ENCODE data around the gene FAM193B.
"Not testable (repeated sequence)": the region's sequence is repeated elsewhere in the genome, so short reads cannot be mapped to it uniquely, and the experiment has no call there.

Gene FAM193B

DNA sequence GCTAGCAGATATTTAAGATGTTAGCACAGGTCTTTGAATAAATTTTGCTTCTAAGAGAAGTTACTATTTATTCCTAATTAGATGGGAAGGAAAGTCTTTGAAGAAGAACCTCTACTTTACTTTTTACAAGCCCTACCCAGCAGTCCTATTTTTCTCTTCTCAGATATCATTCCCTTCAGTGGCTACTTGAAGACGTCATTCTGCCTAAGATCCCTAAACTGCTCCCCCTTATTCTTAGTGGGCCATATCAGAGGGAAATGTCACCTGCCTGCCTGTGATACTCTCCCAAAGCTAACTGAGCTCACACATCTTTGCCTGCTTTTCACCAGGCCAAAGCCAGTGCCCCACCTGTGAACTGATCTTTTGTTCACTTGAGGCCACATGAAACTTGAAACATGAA is 21.1 kb upstream of the FAM193B start:
- no peak for FAIRE-seq

- FAIRE-seq = no peak
These were observed 15.5 kb upstream of the FAM193B start for GRCh38 chr5:177569894-177570293.

DNA sequence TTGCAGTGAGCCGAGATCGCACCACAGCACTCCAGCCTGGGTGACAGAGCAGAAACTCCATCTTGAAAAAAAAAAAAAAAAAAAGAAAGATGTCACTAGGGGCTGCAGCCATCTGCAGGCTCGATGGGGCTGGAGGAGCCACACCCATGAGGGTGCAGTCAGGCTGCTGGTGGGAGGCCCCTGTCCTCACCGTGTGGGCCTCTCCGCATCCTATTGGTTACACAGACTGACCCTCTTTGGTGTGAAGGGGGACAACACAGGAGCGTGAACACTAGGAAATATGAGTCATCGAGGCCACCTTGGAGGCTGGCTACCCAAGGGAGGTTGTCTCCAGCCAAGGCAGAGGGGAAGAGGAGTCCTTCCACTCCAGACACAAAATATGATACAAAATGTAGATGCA is 14.0 kb upstream of the FAM193B start:
- FAIRE-seq = no peak

DNA sequence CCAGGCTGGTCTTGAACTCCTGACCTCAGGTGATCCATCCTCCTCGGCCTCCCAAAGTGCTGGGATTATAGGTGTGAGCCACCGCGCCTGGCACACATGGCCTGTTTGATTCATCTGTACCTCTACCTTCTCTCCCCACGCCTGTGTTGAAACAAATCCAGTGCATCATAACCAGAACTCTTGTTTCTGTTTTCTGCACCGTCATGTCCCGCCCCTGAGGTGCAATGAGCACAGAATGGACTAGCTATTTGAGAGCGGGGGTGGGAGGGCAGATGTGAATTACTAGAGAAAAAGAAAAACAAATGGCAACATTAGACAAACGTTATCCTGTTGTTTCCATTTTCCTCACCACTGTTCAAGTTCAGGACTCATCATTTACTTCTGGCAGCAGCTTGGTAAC is 10.7 kb upstream of the FAM193B start:
- FAIRE-seq = no peak

DNA sequence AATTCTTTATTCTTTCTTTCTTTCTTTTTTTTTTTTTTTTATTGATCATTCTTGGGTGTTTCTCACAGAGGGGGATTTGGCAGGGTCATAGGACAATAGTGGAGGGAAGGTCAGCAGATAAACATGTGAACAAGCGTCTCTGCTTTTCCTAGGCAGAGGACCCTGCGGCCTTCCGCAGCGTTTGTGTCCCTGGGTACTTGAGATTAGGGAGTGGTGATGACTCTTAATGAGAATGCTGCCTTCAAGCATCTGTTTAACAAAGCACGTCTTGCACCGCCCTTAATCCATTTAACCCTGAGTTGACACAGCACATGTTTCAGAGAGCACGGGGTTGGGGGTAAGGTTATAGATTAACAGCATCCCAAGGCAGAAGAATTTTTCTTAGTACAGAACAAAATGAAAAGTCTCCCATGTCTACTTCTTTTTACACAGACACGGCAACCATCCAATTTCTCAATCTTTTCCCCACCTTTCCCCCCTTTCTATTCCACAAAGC is 5.1 kb upstream of the FAM193B start:
- FAIRE-seq = not testable (repeated sequence)

DNA sequence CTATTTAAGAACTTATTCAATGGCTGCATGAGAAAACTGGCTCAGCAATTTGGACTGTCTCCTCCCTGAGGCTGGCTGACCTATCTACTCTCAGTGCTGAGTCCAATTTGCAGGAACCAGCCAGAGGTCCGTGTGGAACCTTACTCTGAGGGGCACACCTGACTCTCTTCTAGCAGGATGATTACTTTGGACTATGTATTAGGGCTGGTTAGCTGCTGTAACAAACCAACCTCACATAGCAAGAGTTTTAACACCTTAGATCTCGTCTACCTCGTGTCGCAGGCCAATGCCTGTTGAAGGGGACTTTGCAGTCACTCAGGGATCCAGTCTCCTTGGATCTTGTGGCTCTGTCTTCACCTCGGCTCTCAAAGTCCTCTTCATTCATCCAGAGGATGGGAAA is 3.4 kb upstream of the FAM193B start:
- FAIRE-seq = no peak

DNA sequence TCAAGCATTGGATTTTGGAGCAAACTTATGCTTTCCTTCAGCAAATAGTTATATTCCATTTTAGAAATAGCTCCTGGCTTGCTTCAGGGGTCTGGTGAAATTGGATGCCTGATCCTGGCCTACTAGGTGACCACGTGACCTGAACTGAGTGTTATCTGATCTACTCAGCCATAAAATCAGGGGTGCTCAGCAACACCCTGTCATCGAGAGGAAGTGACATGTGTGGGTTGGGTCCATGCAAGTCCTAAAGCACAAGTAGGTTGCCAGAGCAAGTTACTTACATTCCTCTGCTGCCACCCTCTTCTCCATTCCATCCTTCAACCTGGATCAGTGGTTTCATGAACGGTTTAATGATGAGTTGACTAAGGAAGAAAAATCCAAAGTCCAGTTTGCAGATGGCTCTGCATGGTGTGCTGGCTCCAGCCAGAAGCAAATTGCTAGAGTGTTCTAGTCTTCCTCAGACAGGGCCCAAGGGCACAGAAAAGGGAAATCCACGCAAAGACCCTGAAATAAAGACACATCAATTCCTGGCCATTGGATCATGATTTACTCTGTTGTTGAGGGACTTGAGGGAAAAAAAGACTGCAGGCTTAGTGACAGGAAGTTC is 2.8 kb upstream of the FAM193B start:
- no peak for FAIRE-seq

DNA sequence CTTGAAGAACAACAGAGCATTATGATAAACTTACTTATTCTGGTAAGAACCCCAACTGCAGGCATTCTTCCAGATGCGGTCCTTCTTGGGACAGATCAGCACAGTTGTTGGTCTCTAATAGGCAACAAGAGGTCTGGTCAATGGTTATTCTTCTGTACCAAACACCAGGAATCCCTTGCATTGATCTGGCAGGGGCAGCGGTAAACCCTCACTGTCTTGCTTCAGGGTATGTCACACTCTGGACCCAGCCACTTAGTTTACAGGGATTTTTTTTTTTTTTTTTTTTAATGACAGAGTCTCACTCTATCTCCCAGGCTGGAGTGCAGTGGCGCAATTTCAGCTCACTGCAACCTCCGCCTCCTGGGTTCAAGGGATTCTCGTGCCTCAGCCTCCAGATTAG is 1.3 kb upstream of the FAM193B start:
- no peak for FAIRE-seq

DNA sequence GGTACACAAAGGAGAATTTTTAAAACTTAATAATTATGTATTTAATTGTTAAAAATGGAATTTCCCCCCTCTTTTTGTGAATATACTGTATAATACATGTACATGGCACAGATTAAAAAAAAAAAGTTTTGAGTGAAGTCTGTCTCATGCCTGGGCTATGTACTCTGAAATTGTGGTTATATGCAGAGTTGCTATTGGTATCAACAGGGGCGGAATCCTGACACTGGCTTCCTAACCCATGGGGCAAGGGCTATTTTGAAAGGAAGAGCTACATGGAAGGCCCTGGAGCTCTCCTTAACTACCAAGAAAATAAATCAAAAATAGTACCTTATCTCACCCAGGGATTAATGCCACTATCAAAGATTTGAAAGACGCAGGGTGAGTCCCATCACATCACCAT is 865 bp upstream of the FAM193B start:
- no peak for FAIRE-seq

DNA sequence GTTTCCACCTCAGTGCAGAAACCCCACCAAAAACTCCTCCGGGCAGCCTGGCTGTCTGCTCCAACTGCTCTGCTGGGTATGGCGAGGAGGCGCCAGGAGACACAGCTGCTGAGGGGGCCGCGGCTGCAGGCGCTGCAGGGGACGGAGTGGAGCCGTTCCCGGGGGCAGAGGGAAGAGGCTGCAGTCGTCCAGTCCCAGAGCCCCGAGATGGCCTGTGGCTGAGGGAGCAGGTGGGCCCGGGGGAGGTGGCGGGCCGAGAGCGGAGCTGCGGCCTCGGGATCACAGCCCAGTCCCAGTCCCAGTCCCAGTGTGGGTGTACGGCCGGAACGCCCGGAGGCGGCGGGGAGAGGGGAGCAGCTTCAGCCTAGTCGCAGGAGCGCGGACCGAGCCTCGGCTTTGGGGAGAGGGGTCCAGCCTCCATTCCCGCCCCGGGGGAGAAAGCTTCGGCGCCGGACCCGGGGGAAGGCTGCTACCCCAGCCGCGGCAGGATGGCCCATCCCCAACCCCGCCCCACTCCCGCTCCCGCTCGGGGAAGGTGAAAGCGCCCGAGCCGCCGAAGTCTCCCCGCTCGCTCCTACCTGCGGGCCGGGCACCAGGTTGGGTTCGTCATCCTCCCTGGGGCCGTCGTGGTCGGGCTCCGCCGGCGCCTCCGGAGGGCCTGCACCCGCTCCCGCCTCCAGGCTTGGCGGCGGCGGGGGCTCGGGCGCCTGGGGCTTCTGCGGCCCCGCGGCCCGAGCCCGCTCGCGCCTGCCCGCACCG is 513 bp downstream of the FAM193B start:
- no peak for FAIRE-seq

GRCh38 chr5:177552839-177553455 is 1.4 kb downstream of the FAM193B start:
- FAIRE-seq = no peak

GRCh38 chr5:177550122-177550521 is 4.2 kb downstream of the FAM193B start:
- no peak for FAIRE-seq

DNA sequence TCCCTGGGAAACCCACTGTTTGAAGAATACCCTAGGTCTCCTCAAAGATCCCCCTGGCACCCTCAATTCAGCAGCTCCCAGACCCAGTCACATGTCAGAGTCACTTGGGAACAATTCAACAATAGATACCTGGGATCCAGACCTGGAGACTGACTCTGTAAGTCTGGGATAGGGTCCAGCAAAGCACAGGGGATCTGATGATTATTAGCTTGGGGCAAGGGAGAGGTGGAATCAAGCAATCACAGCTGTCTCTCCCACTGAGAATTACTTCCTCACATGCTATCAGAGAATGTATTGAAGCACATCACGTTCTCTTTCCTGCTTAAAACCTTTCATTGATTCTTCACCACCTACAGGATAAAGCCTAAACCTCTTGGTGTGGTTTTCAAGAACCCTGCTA is 5.9 kb downstream of the FAM193B start:
- FAIRE-seq = no peak

- no peak for FAIRE-seq
These were observed 6.6 kb downstream of the FAM193B start for GRCh38 chr5:177547736-177548135.

- FAIRE-seq = no peak
These were observed 8.1 kb downstream of the FAM193B start for GRCh38 chr5:177546258-177546741.

- no peak for FAIRE-seq
These were observed 8.7 kb downstream of the FAM193B start for GRCh38 chr5:177545487-177546257.

DNA sequence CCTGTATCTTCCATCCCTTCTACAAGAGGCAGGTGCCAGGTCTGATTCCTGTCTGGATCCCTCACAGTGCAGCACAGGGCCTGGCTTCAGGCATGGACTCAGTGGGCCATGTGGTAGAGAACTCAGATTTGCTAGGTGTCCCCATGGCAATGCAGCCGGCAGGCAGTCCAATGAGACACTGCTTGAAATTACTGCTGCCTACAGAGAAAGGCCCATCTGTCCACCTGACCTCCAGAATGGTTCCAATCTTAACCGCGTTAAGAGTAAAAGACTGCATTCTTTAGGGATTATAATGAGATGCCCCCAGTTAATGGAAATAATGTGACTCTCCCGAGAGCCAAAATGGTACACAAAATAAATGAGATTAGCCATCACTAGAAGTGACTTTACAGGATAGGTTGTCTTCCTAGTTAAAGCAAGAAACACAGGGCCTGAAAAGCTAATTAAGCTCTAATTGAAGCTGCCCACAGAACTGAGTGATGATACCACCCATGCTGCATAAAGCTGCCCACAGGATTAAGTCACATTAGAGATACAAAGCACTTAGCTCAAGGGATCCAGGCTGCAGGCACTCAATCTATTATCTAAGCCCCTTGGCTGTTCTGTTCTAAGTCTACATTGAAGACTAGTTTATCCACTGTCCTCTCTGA is 11.4 kb downstream of the FAM193B start:
- FAIRE-seq = no peak

GRCh38 chr5:177540438-177540837 is 13.9 kb downstream of the FAM193B start:
- FAIRE-seq = no peak

GRCh38 chr5:177539411-177539810 is 15.0 kb downstream of the FAM193B start:
- no peak for FAIRE-seq

- no peak for FAIRE-seq
These were observed 15.5 kb downstream of the FAM193B start for GRCh38 chr5:177538876-177539275.

DNA sequence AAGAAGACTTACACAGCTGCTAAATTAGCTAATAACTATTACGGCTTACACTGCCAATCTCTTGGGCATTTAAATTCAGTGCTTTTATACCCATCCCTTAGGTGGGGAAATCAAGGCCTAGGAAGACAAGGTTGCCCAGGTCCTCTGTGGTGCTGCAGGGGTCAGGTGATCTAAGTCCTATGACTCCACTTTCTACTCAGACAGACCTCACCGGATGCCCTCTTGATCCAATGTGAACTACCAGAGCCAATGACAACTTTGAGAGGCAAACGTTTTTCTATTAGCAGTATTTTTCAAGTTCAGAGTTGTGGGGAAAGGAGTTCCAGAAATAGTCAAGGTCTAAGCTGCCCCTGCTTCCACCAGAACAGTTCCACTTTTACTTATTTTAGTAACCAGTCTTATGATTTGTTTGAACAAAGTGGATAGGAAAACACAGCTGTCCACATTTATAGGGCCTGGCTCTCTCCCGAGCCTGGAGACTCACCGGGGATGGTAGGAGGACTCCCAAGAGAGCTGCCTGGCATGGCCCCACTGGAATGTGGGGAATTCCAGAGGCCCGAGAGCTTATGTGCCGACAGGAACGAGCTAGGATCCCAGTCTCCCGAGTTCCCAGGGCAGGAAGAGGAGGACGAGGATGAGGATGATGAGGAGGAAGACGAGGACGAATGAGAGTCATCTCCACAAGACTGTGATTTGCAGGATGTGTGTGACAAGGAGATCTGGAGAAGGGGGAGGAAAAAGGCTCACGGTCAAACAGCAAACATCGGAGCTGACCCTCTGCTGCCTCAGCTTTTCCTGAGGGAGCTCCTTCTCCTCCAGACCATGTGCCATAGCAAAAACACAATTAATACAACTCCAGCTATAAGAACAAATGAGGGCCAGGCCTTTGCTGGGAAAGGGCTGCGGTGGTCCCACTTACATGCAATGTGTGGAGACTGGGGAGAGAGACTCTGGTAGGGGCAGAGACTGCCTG is 16.7 kb downstream of the FAM193B start:
- FAIRE-seq = no peak

Measured in endometrium (tissue), 2 donors.